HepG2 (cell line): Measurements from ENCODE around the gene ZNF189. TPM values are rescaled to one million over a fixed set of nuclear protein-coding genes. Genes with fewer than 3 reads are reported as not detected.

ENCODE experiments used
- AKAP8 ChIP-seq: sonication (generic); formaldehyde crosslinking; IDR thresholded peaks from 2 replicates; pipeline ENCODE4 v1.5.1; 2020; ENCODE audit warnings: mild to moderate bottlenecking, missing genetic modification reagents
- CBX5 ChIP-seq: sonication (generic); formaldehyde crosslinking; IDR thresholded peaks from 2 replicates; pipeline ENCODE4 v1.4.0; 2020; ENCODE audit warnings: missing genetic modification reagents, borderline replicate concordance
- CREM ChIP-seq, 2 experiments: sonication (generic) in 1 of 2; formaldehyde crosslinking in 1 of 2; IDR thresholded peaks; 2 replicates each; pipeline versions ENCODE4 v1.4.0 to v1.6.1; 2016 to 2020; ENCODE audit warnings: antibody characterized with exemption in 1 of 2, mild to moderate bottlenecking in 1 of 2, missing genetic modification reagents in 1 of 2
- FIP1L1 ChIP-seq: fragments of 200-400 bp; formaldehyde crosslinking; IDR thresholded peaks from 2 replicates; pipeline ENCODE4 v1.6.1; 2018; ENCODE audit warnings: low read depth, mild to moderate bottlenecking, low read length, moderate library complexity, borderline replicate concordance; ENCODE audit not compliant: insufficient read depth
- GTF3A ChIP-seq: sonication (generic); formaldehyde crosslinking; conservative IDR thresholded peaks from 2 replicates; pipeline ENCODE4 v1.4.0; 2020; ENCODE audit warnings: mild to moderate bottlenecking, missing genetic modification reagents
- HES4 ChIP-seq: sonication (generic); formaldehyde crosslinking; IDR thresholded peaks from 2 replicates; pipeline ENCODE4 v1.9.0; 2021; ENCODE audit warnings: mild to moderate bottlenecking, missing genetic modification reagents, borderline replicate concordance
- HNRNPUL1 ChIP-seq: fragments of 200-400 bp; formaldehyde crosslinking; IDR thresholded peaks from 2 replicates; pipeline ENCODE4 v1.6.1; 2017; ENCODE audit warnings: low read depth, mild to moderate bottlenecking, low read length, moderate library complexity
- MEIS2 ChIP-seq: sonication (generic); formaldehyde crosslinking; IDR thresholded peaks from 2 replicates; pipeline ENCODE4 v1.9.0; 2021; ENCODE audit warnings: mild to moderate bottlenecking, missing genetic modification reagents
- NONO ChIP-seq, 2 experiments: fragments of 450-650 bp in 1 of 2; sonication (generic) in 1 of 2; formaldehyde crosslinking in 1 of 2; IDR thresholded peaks in 1 of 2; conservative IDR thresholded peaks in 1 of 2; 2 replicates each; pipeline versions ENCODE4 v1.6.1 to v1.8.0; 2017 to 2022; ENCODE audit warnings: mild to moderate bottlenecking in 1 of 2, missing genetic modification reagents in 1 of 2, moderate library complexity in 1 of 2
- NR2F2 ChIP-seq: IDR thresholded peaks from 2 replicates; pipeline ENCODE4 v1.6.1; 2012; ENCODE audit warnings: low read depth, inconsistent platforms, borderline replicate concordance
- ONECUT2 ChIP-seq: sonication (generic); formaldehyde crosslinking; IDR thresholded peaks from 2 replicates; pipeline ENCODE4 v1.4.0; 2020; ENCODE audit warnings: missing genetic modification reagents
- SP140L ChIP-seq: sonication (generic); formaldehyde crosslinking; IDR thresholded peaks from 2 replicates; pipeline ENCODE4 v1.4.0; 2020; ENCODE audit warnings: missing genetic modification reagents, borderline replicate concordance
- ZFP62 ChIP-seq: sonication (generic); formaldehyde crosslinking; IDR thresholded peaks from 2 replicates; pipeline ENCODE4 v1.4.0; 2020; ENCODE audit warnings: missing genetic modification reagents
- ZNF230 ChIP-seq: sonication (generic); formaldehyde crosslinking; IDR thresholded peaks from 2 replicates; pipeline ENCODE4 v1.4.0; 2020; ENCODE audit warnings: mild to moderate bottlenecking, missing genetic modification reagents
- ZNF335 ChIP-seq: sonication (generic); formaldehyde crosslinking; IDR thresholded peaks from 2 replicates; pipeline ENCODE4 v1.4.0; 2020; ENCODE audit warnings: missing genetic modification reagents
- ZNF367 ChIP-seq: sonication (generic); formaldehyde crosslinking; IDR thresholded peaks from 2 replicates; pipeline ENCODE4 v1.4.0; 2020; ENCODE audit warnings: missing genetic modification reagents, borderline replicate concordance
- ZNF713 ChIP-seq: sonication (generic); formaldehyde crosslinking; IDR thresholded peaks from 2 replicates; pipeline ENCODE4 v1.4.0; 2020; ENCODE audit warnings: mild to moderate bottlenecking, missing genetic modification reagents
- ZNF724P ChIP-seq: sonication (generic); formaldehyde crosslinking; IDR thresholded peaks from 2 replicates; pipeline ENCODE4 v1.8.0; 2022; ENCODE audit warnings: missing genetic modification reagents, borderline replicate concordance
- ZNF761 ChIP-seq: sonication (generic); formaldehyde crosslinking; conservative IDR thresholded peaks from 2 replicates; pipeline ENCODE4 v1.4.0; 2020; ENCODE audit warnings: mild to moderate bottlenecking, missing genetic modification reagents
- ZSCAN31 ChIP-seq: sonication (generic); formaldehyde crosslinking; IDR thresholded peaks from 2 replicates; pipeline ENCODE4 v1.5.0; 2020; ENCODE audit warnings: low read depth, mild to moderate bottlenecking, missing genetic modification reagents
- polyA plus RNA-seq, 8 experiments: library from polyadenylated mRNA; depleted of rRNA in 3 of 8; stranded (reverse) in 7 of 8; unstranded in 1 of 8; fragments of >200 nt; fragmentation: Illumina TruSeq in 4 of 8; extraction: Trizol in 4 of 8; gene quantifications; 2 replicates each; pipeline versions ENCODE4 v1.2.1 to v1.2.3, GENCODE V29; 2011 to 2016; ENCODE audit warnings: low read depth in 4 of 8, missing spikeins in 1 of 8, mixed read lengths in 1 of 8; ENCODE audit not compliant: insufficient read depth in 1 of 8
- total RNA-seq, 5 experiments: library from RNA; depleted of rRNA; stranded (reverse); fragments of >200 nt; fragmentation: Illumina TruSeq; extraction: Trizol; gene quantifications; 2 replicates each; pipeline ENCODE4 v1.2.3, GENCODE V29; 2016; ENCODE audit warnings: low read depth in 1 of 5
- TF ChIP-seq, protein P1 (sequence below), 2 experiments: fragments of 450-650 bp in 1 of 2; sonication (generic) in 1 of 2; formaldehyde crosslinking in 1 of 2; IDR thresholded peaks; 2 replicates each; pipeline versions ENCODE4 v1.6.1 to v1.8.0; 2016 to 2022; ENCODE audit warnings: antibody characterized with exemption in 1 of 2, mild to moderate bottlenecking in 1 of 2, missing genetic modification reagents in 1 of 2

Gene ZNF189
- total and polyA plus RNA-seq, 2 of the 13 experiments (the other 11 are each of a cell fraction or from before 2014, with no cell fraction given): 8.4 to 50.0 TPM

DNA sequence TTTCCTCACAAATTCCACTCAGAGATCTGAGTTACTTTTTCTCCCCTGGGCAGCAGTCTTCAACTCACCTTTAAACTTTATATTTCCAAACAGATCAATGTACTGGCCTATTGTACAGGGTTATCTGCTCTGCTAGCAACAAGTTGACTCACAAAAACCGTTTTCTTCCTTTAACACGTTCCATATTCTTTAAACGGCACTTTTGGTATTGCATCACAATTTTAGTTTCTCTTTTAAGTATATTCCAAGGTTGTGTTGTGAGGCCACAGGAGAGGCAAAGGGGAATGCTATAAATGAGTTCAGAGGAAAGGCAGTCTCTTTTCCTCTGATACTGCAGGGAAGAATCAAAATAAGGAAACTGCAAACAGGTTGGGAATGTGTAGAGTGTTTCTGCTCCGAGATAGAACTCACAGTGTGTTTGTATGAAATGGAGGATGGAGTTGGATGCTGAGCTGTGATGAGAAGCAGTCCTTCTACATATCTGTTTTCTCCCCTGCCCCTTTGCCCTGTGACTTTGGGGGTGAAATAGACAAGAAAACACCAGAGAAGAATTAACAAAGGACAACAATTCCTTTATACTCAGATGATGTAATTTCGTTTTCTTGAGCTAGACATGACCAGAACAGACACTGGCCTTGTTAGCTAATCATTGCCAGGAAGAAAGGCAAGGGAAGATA, 46.8 kb downstream of the ZNF189 start (continued):
- TF ChIP-seq, protein P1, sequence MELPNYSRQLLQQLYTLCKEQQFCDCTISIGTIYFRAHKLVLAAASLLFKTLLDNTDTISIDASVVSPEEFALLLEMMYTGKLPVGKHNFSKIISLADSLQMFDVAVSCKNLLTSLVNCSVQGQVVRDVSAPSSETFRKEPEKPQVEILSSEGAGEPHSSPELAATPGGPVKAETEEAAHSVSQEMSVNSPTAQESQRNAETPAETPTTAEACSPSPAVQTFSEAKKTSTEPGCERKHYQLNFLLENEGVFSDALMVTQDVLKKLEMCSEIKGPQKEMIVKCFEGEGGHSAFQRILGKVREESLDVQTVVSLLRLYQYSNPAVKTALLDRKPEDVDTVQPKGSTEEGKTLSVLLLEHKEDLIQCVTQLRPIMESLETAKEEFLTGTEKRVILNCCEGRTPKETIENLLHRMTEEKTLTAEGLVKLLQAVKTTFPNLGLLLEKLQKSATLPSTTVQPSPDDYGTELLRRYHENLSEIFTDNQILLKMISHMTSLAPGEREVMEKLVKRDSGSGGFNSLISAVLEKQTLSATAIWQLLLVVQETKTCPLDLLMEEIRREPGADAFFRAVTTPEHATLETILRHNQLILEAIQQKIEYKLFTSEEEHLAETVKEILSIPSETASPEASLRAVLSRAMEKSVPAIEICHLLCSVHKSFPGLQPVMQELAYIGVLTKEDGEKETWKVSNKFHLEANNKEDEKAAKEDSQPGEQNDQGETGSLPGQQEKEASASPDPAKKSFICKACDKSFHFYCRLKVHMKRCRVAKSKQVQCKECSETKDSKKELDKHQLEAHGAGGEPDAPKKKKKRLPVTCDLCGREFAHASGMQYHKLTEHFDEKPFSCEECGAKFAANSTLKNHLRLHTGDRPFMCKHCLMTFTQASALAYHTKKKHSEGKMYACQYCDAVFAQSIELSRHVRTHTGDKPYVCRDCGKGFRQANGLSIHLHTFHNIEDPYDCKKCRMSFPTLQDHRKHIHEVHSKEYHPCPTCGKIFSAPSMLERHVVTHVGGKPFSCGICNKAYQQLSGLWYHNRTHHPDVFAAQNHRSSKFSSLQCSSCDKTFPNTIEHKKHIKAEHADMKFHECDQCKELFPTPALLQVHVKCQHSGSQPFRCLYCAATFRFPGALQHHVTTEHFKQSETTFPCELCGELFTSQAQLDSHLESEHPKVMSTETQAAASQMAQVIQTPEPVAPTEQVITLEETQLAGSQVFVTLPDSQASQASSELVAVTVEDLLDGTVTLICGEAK (IDR thresholded peaks at IDR 0.05): no peak
- TF ChIP-seq, protein P1 (CRISPR knock-in tag; IDR thresholded peaks at IDR 0.05): no peak; the same call in 1 of the 2 replicates
- TF ChIP-seq ZFP62 (CRISPR knock-in tag): no peak
- no peak for TF ChIP-seq NONO (IDR thresholded peaks at IDR 0.05)
- peak; percentile 22; the same call in 1 of the 2 replicates for TF ChIP-seq NONO (CRISPR knock-in tag; conservative IDR thresholded peaks at IDR 0.05)
- TF ChIP-seq FIP1L1: no peak
- no peak for TF ChIP-seq ZNF713 (CRISPR knock-in tag)
- TF ChIP-seq GTF3A: no peak
- no peak for TF ChIP-seq HES4 (CRISPR knock-in tag)
- no peak for TF ChIP-seq AKAP8 (CRISPR knock-in tag)
- no peak for TF ChIP-seq ZNF367 (CRISPR knock-in tag)
- TF ChIP-seq MEIS2 (CRISPR knock-in tag): no peak
- no peak for TF ChIP-seq CBX5
- TF ChIP-seq ZNF724P (CRISPR knock-in tag): no peak
- no peak for TF ChIP-seq ZNF761 (CRISPR knock-in tag)
- TF ChIP-seq ZNF230: no peak
- no peak for TF ChIP-seq SP140L (CRISPR knock-in tag)
- peak; percentile 81 for TF ChIP-seq ONECUT2 (CRISPR knock-in tag)
- TF ChIP-seq ZSCAN31 (CRISPR knock-in tag): no peak
- peak; percentile 67 for TF ChIP-seq NR2F2
- peak; percentile 59; the same call in 1 of the 2 replicates for TF ChIP-seq CREM (IDR thresholded peaks at IDR 0.05)
- TF ChIP-seq CREM (CRISPR knock-in tag; IDR thresholded peaks at IDR 0.05): no peak
- no peak for TF ChIP-seq HNRNPUL1
- TF ChIP-seq ZNF335: no peak
